ENCODE measurements around the gene MORC3. TPM values are rescaled to one million over a fixed set of nuclear protein-coding genes. Genes with fewer than 3 reads are reported as not detected.
"Not testable (repeated sequence)": the region's sequence is repeated elsewhere in the genome, so short reads cannot be mapped to it uniquely, and the experiment has no call there.

The MORC3 gene
- total RNA-seq, 1 donor, result 40.2 TPM

DNA sequence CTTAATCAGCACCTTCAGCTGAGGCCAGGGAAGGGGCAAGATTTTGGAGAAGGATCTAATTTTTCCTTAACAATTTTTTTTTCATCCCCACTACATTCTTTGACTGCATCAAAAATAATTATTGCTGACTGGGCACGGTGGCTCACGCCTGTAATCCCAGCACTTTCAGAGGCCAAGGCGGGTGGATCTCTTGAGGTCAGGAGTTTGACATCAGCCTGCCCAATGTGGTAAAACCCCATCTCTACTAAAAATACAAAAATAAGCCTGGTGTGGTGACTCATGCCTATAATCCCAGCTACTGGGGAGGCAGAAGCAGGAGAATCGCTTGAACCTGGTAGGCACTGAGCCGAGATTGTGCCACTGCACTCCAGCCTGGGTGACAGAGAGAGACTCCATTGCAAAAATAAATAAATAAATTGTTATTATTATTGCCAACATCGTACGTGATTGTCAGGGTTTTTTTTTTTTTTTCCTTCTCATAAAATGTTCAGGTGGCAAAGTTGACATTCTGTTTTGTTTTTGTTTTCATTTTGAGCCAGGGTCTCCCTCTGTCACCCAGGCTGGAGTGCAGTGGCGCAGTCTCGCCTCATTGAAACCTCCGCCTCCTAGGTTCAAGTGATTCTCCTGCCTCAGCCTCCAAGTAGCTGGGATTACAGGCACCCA is 37.3 kb upstream of the MORC3 start:
- Histone ChIP-seq H3K27me3 (ENCODE audit: insufficient read depth, low read length) (no peaks in the 10 kb centered on the region), H3K27ac (ENCODE audit: low read depth, low read length) (no peak overlapping the region), H3K4me1 (ENCODE audit: insufficient read depth, low read length) (peaks cover 4% of the 10 kb centered on the region), H3K4me2 (ENCODE audit: insufficient read depth, low read length) (no peak overlapping the region), H3K9me3 (ENCODE audit: low read depth, low read length) (no peaks in the 10 kb centered on the region), H4K20me1 (ENCODE audit: insufficient read depth, low read length) (no peaks in the 10 kb centered on the region), H3K79me2 (ENCODE audit: insufficient read depth, low read length) (no peaks in the 10 kb centered on the region), H3K4me3 (ENCODE audit: insufficient read depth, low read length) (no peak overlapping the region), H2AFZ (ENCODE audit: low read length) (no peak overlapping the region), H3K36me3 (ENCODE audit: insufficient read depth, low read length) (peaks cover 19% of the 10 kb centered on the region)
- DNase-seq (ENCODE audit: insufficient read length, low spot score, missing footprints), result no peak
- TF ChIP-seq, protein P1, sequence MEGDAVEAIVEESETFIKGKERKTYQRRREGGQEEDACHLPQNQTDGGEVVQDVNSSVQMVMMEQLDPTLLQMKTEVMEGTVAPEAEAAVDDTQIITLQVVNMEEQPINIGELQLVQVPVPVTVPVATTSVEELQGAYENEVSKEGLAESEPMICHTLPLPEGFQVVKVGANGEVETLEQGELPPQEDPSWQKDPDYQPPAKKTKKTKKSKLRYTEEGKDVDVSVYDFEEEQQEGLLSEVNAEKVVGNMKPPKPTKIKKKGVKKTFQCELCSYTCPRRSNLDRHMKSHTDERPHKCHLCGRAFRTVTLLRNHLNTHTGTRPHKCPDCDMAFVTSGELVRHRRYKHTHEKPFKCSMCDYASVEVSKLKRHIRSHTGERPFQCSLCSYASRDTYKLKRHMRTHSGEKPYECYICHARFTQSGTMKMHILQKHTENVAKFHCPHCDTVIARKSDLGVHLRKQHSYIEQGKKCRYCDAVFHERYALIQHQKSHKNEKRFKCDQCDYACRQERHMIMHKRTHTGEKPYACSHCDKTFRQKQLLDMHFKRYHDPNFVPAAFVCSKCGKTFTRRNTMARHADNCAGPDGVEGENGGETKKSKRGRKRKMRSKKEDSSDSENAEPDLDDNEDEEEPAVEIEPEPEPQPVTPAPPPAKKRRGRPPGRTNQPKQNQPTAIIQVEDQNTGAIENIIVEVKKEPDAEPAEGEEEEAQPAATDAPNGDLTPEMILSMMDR (IDR thresholded peaks at IDR 0.05; ENCODE audit: extremely low read depth, low read depth, low read length), result no peak

DNA sequence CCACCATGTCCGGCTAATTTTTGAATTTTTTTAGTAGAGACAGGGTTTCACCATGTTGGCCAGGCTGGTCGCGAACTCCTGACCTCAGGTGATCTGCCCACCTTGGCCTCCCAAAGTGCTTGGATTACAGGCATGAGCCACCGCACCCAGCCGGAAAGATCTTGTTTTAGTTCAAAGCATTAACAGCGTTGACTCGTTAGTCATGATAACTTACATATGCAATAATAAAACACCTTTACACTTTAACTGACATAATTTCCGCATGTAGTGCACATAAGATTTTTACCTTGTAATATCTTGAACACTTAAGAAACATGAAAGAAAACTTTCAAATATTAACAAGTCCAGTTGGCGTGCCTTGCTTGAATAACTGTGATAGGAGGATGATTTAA is 36.8 kb upstream of the MORC3 start:
- not testable (repeated sequence) for H3K4me2 ChIP-seq (ENCODE audit: insufficient read depth, low read length); H3K27ac ChIP-seq (ENCODE audit: low read depth, low read length); DNase-seq (ENCODE audit: insufficient read length, low spot score, missing footprints); H3K27me3 ChIP-seq (ENCODE audit: insufficient read depth, low read length); H3K4me3 ChIP-seq (ENCODE audit: insufficient read depth, low read length); H2AFZ ChIP-seq (ENCODE audit: low read length); H3K4me1 ChIP-seq (ENCODE audit: insufficient read depth, low read length); H4K20me1 ChIP-seq (ENCODE audit: insufficient read depth, low read length); H3K79me2 ChIP-seq (ENCODE audit: insufficient read depth, low read length); H3K9me3 ChIP-seq (ENCODE audit: low read depth, low read length)
- H3K36me3 ChIP-seq (ENCODE audit: insufficient read depth, low read length), result peaks cover 14% of the 10 kb centered on the region

DNA sequence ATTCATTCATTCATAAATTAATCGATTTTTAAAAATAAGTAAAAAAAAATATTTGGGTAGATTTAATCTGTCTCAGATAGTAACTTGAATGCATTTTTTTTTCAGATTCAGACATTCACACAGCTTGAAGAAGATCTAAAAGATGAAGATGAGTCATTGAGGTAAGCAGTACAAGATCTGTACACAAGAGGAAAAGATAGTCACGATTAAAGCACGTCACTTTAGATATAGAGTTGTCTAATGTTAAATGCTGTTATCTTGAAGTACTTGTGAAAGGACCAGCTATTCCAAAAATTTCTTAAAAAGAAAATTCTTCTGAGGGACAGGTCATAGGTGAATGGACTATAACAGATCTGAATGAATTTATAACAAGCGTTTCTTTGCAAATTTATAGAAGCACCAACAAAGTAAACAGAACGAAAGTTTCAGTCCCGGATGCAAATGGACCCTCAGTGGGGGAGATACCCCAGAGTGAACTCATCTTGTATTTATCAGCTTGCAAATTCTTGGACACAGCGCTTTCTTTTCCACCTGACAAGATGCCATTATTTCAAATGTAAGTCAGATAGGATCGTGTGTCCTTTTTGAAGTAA is 31.2 kb upstream of the MORC3 start:
- H3K27ac ChIP-seq (ENCODE audit: low read depth, low read length), result no peak overlapping the region
- H3K4me3 ChIP-seq (ENCODE audit: insufficient read depth, low read length), result no peak overlapping the region
- no peaks in the 10 kb centered on the region for H3K79me2 ChIP-seq (ENCODE audit: insufficient read depth, low read length)
- DNase-seq (ENCODE audit: insufficient read length, low spot score, missing footprints), result peak; percentile 76
- no peaks in the 10 kb centered on the region for H3K27me3 ChIP-seq (ENCODE audit: insufficient read depth, low read length)
- no peaks in the 10 kb centered on the region for H3K9me3 ChIP-seq (ENCODE audit: low read depth, low read length)
- peaks cover 7% of the 10 kb centered on the region for H3K4me1 ChIP-seq (ENCODE audit: insufficient read depth, low read length)
- no peak overlapping the region for H2AFZ ChIP-seq (ENCODE audit: low read length)
- H3K4me2 ChIP-seq (ENCODE audit: insufficient read depth, low read length), result no peak overlapping the region
- TF ChIP-seq, protein P1 (IDR thresholded peaks at IDR 0.05; ENCODE audit: extremely low read depth, low read depth, low read length), result no peak
- H4K20me1 ChIP-seq (ENCODE audit: insufficient read depth, low read length), result no peaks in the 10 kb centered on the region
- peaks cover 11% of the 10 kb centered on the region for H3K36me3 ChIP-seq (ENCODE audit: insufficient read depth, low read length)

DNA sequence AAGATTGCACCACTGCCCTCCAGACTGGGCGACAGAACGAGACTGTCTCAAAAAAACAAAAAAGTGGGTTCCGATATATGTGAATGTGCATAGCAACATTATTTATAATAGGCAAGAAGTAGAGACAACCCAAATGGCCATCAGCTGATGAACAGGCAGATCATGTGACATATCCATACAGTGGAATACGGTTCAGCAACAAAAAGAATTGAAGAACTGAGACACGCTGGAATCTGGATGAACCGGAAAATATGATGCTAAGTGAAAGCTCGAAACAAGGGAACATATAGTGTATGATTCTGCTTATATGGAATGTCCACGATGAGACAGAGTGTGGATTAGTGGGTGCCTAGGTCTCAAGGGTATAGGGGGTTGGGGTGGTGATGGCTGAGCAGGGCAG is 28.5 kb upstream of the MORC3 start:
- H2AFZ ChIP-seq (ENCODE audit: low read length), result no peak overlapping the region
- H3K4me3 ChIP-seq (ENCODE audit: insufficient read depth, low read length), result no peak overlapping the region
- peaks cover 8% of the 10 kb centered on the region for H3K36me3 ChIP-seq (ENCODE audit: insufficient read depth, low read length)
- H3K27me3 ChIP-seq (ENCODE audit: insufficient read depth, low read length), result no peaks in the 10 kb centered on the region
- peaks cover 7% of the 10 kb centered on the region for H3K4me1 ChIP-seq (ENCODE audit: insufficient read depth, low read length)
- H3K9me3 ChIP-seq (ENCODE audit: low read depth, low read length), result no peaks in the 10 kb centered on the region
- H3K79me2 ChIP-seq (ENCODE audit: insufficient read depth, low read length), result no peaks in the 10 kb centered on the region
- no peak overlapping the region for H3K4me2 ChIP-seq (ENCODE audit: insufficient read depth, low read length)
- TF ChIP-seq, protein P1 (IDR thresholded peaks at IDR 0.05; ENCODE audit: extremely low read depth, low read depth, low read length), result no peak
- no peaks in the 10 kb centered on the region for H4K20me1 ChIP-seq (ENCODE audit: insufficient read depth, low read length)
- H3K27ac ChIP-seq (ENCODE audit: low read depth, low read length), result no peak overlapping the region
- no peak for DNase-seq (ENCODE audit: insufficient read length, low spot score, missing footprints)
